TTC549 (cell line): ENCODE data around the gene RAP1GAP2.
"Not testable (repeated sequence)": the region's sequence is repeated elsewhere in the genome, so short reads cannot be mapped to it uniquely, and the experiment has no call there.

ENCODE experiments used
- FAIRE-seq: peaks from 2 replicates; lab custom pipeline; 2012; peaks lifted over from hg19 to GRCh38; lab: Jason Lieb, UNC

RAP1GAP2 gene

DNA sequence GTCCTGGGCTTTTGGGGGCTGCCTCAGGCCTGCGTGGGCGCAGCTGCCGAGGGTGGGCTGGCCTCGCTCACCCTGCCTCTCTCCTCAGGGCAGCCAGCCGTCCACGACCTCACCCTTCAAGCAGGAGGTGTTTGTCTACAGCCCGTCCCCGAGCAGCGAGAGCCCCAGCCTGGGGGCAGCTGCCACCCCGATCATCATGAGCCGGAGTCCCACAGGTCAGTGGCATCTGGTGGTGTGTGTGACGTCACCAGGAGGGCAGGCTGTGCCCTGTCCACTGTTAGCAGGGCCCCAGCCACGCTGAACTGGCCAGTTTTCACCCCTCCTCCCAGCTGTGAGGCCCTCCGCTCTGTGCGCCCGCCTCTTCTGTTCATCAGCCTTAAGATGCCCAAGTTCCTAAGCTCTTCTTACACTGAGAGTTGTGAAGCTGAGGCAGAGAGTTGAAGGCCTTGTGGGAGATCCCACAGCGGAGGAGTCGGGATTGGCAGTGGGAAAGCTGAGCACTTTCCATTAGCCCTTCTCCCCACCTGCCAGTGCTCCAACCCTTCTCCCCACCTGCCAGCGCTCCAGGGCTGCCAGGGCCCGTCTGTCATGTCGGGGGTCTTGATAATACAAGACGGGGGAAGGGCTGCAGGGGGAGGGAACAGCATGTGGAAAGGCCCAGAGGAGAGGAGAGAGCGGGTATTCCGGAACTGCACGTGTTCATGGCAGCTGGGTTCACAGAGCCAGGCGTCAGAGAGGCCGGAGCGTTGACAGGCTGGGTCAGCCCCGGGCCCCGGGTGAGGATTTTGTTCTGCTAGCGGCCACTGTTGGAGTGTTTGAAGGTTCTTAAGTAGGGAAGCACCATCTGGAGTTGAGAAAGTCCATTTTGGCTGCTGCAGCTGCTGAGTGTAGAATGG, 230.9 kb downstream of the RAP1GAP2 start:
- no peak for FAIRE-seq

DNA sequence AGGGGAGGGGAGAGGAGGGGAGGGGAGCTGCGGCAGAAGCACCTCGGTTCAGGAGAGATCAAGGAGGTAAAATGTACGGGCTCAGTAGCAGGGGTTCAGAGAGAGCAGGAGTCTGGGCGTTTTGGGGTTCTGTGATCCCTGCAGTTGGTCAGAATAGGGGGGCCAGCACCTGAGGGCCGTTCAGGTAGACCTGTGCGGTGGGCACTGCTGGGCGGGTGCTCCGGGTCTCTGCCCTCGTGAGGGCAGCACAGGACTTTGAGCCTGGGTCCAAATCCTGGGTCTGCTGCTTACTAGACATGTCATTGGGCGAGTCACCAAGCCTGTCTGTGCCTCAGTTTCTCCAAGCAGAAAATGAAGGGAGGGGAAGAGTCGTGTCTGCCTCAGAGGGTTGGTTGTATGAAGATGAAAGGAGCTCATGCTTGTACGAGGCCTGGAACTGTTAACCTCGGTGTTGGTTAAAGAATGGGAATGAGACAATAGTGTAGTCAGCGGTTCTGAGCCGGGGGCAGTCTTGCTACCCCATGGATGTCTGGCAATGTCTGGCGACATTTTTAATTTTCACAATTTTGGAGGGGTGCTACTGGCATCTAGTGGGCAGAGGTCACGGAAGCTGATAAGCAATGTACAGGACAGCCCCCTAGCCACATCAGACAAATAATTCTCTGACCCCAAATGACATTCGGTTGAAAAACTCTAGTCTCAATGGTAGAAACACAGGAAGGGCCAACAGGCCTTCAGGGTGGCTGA, 231.7 kb downstream of the RAP1GAP2 start:
- no peak for FAIRE-seq

DNA sequence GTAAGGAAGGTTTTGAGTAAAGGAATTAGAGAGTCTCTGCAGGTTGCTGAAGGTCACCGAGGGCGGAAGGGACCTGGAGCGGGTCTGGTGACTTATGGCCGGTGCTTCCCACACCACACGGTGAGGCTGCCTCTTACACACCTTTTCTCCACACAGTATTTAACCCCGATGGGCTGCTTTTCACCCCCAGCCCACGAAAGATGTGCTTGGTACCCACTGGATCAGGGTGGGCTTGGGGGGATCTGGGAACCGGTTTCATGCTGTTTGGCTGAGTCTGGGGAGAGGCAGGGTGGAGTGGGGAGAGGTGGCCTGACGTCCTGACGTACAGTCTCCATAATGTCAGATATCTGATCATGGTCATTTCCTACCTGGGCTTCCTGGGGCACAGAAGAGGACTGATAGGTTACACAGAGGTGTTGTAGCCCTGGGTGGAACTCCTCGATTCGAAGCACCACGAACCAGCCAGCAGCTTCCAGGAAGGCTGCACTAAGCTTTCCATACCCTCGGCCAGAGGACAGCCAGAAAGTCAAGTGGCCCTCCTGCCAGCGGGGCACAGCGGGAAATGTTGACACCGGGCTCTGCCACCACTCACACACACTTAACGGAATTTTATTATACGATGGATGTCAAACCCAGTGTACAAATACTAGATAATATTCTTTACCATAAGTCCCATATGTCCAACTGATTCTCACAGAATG, 233.1 kb downstream of the RAP1GAP2 start:
- no peak for FAIRE-seq

DNA sequence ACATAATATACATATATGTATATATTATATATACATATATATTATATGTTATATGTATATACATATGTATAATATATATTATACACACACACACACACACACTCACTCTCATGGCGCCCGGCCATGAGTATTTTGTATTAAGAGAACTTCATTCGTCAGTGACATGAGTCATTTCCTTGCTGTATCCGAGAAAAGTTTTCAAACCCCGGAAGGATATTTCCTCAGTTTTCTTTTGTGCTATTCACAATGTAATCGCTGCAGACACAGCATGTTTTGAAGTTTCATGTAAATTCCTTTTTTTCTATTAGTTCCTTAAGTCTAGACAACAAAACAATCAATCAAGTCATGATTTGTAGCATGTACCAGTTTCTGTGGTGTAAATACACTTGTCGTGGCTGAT, 233.9 kb downstream of the RAP1GAP2 start:
- no peak for FAIRE-seq

DNA sequence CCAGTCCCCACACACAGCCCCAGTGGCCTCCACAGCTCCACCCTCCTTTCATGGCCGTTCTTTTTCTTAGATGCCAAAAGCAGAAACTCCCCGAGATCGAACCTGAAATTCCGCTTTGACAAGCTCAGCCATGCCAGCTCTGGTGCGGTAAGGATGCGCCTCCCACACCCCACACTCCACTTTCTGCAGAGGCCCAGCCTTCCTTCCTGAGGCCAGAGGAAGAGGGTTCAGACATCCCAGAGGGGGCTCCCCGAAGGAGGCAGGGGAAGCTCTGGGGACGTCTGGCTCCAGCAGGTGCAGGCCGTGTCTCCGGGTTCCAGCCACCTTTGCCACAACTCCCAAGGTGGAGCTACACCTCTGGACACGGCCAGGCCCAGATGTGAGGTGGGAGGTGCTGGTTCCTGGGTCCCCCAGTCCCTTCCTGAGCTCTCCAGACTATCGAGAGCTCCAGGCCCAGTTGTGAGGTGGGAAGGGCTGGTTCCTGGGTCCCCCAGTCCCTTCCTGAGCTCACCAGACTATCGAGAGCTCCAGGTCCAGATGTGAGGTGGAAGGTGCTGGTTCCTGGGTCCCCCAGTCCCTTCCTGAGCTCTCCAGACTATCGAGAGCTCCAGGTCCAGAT, 234.7 kb downstream of the RAP1GAP2 start:
- FAIRE-seq, result not testable (repeated sequence)

DNA sequence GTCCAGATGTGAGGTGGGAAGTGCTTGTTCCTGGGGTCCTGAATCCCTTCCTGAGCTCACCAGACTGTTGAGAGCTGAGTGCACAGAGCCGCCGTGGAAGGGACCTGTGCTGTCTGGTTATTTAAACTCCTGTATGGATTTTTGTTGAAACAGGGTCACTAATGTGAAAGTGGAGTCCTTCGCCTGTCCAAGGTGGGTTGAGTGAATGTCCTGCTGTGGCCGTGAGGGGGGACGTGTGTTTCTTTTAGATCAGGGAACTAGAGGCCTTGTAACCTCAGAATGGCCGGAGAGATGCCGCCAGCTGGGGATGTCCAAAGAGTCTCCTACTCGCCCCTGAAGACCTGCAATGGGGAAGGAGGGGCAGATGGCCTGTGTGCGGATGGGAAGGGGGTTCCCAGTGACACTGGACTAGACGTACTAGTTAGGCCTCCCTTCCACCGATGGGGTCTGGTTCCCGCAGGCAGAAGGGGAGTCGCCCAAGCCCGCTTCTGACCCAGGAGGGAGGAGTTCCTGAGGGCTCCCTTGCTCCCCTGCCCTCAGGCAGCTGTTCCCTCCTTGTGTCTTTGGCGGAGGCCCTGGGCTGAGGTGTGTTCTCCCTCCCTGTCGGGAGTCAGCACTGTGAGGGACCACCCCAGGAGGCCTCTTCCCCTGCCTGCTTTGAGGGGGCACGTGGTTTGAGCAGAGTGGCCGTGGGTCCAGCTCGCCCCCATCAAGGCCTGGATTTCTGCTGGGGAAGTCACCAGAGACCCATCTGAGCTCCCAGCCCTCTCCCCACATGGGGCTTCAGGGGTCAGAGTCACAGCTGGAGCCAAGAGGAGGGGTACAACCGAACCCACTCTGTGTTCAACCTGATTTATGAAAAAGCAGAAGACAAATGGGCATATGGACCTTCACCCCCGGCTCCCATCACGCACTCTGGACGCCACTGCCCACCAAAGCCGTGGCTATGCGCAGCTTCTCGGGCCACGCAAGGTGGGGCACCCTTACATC, 236.3 kb downstream of the RAP1GAP2 start:
- FAIRE-seq, result no peak

DNA sequence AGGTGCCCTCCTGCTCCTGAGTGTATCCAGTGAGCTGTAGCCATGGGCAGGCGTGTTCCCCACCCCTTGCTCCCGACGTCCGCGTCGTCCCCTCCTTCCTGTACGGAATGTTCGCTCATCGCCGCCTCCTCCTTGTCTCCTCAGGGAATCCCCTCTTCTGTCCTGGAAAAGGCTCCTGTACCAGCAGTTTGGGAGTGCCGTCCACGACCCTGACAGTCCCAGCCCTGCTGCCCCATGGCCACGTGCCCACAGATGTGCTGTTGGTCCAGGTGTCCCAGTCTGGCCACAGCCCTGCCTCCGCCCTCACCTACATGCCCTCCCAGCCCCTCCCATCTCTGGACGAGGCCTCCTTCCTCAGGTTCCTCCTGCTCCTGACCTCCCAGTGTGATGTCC, 237.0 kb downstream of the RAP1GAP2 start:
- FAIRE-seq, result no peak

DNA sequence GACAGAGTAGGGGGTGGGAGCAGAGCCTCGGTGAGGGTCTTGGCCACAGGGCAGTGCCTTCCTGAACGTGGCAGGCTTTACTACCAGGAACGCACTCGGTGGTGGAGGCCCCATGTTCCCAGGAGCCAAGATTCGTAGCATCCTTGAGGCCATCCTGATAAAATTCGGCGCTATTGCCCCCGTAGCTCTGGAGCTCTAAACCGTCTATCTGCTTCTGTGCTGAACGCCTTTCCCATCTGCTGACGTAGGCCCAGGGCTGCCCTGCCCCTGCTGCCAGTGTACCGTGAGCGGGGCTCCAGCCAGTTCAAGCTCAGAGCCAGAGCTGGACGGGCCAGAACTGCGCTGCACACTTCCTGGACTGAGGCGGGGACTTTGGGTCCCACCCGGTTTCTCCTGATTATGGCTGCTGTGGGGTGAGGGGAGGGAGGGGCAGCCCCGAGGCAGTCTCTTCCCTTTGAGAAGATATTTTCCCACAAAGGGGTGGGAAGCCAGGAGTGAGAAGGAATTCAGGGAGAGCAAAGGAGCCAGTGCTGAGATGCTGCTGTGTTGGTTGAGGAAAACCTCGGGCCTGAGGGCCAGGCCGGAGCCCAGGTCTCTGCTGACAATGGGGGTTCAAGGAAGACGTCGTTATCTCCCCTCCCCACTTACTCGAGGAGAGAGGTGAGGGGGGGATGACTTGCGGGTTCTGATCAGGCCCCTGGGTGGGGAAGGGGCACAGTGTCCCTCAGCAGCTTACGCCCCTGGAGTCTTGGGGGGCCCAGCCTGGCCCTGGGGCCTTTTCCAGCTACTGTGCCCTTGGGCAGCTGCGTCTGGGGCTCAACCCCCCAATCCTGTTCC, 237.7 kb downstream of the RAP1GAP2 start:
- FAIRE-seq, result no peak

DNA sequence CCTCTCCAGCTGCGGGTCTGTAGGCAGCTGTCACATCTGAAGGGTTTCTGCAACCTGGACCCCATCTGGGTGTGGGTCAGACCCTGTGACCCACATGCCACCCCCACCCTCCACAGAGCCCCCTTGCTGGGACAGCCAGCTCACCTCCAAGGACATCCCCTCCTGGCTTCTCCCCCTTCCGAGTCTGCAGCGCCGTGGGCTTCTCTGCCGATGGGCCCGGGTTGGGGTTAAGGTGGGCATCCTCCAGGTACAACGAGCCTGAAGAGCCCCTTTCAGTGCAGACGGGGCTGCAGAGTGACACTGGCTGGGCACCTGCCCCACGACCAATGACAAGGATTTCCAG, 238.3 kb downstream of the RAP1GAP2 start:
- FAIRE-seq, result no peak

DNA sequence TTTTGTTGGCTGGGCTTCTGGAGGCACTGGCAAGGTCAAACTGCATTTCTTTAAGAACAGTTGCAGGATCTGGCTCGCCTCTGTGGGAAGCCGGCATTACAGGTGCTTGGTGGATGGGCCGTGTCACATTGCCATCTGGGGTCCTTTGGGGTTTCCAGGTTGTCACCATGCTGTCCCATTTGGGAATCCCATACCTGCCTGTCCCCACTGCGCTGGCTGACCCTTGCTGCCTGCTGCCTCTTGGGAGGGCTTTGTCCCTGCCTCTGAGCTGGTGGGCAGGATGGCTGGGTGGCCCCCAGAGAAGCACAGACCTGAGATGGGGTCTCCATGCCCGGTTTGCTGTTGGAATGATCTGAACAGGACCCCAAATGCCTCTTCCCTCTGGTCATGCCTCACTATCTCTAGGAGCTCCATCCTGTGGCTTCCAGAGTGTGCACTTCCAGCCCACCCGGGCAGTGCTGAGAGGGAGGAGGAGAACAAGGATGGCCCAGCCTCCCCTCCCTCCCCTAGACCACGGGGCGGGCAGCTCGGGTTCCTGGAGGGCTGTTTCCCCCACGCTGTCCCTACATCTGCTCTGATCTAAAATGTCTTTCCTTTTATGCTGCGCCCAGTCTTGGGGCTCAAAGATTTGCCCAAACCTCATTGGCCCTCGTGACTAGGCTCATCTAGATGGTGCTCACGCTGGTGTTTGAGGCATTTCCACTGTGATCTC, 239.2 kb downstream of the RAP1GAP2 start:
- no peak for FAIRE-seq

DNA sequence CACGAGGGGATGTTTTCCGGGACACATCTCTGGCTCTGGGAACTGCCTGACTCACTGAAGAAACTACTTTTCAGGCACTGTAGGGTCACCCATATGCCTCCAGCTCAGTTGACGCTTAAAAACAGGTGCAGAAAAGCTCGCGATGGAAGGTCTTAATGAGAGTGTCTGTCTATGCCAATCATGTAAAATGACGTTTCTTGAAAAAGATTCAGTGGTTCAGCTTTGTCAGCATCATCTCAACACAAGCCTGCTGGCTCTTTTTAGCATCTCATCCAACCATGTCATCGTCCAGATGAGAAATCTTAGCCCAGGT, 239.7 kb downstream of the RAP1GAP2 start:
- no peak for FAIRE-seq

DNA sequence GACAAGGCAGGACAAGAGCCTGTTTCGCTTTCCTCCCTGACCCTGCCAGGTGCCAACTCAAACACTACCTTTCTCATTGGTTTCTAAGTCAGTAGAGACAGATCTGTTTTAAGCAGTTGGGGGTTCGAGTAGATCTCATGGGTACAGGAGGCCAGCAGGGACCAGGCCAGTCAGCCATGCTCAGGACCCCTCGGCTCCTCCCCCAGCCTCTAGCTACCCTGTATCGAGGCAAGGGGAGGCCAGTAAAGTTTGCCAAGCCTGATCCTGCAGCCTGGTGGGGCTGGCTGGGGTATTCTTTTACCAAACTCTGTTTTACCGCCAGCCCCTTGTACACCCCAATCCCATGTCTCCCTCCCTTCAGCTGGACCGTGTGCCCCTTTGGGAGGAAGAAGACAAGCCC, 240.6 kb downstream of the RAP1GAP2 start:
- FAIRE-seq, result no peak

DNA sequence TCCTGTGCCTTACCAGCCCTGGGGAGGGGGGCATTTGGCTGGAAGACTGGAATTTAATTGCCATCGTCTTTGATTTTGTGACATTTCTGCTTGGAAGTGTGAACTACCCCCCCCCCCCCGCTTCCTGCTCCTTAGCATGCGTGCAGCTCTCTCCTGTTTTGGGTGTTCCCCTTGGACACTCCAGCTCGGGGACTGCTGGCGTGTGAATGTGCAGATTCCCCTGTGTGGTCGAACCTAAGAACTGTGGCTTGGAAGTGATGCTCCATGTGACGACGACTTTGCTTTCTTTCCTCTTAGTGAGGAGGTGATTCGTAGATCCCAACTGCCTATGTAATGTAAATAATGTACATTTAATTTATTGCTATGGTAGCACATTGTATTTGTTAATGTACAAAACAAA, 241.0 kb downstream of the RAP1GAP2 start:
- FAIRE-seq, result no peak

DNA sequence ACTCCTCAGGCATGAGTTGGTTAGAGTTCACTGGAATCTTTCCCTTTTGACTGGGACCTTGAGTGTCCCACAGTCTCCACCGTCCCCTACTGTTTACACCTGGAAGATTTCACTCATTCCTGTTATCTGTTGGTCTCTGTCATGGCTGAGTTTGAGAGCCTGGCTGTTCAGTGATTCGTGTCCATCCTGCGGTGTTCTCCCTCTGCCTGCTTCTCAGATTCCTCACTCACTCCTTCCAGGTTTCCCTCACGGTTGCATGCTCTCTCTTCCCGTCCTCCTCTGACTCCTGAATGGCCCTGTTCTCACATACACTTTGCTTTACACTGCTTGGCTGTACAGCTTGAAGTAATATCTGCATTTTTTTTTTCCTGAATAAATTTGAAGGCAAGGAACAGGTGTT, 242.7 kb downstream of the RAP1GAP2 start:
- no peak for FAIRE-seq

DNA sequence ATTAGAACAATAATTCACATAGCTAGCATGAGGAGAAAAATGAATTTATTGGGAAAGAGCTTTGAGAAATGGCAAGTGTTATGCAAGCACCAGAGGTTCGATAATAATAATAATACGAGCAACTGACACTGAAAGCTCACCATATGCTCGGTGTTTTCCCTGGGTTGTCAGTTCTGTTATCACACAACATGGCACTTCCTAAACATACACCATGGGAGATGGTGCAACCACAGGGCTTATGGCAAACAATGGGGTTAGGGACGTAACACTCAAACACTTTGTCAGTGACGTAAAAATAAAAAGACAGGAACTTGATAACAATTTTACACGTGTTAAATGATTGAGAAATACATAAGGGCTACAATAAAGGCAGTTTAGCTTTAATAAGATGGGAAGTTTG, 243.5 kb downstream of the RAP1GAP2 start:
- no peak for FAIRE-seq

DNA sequence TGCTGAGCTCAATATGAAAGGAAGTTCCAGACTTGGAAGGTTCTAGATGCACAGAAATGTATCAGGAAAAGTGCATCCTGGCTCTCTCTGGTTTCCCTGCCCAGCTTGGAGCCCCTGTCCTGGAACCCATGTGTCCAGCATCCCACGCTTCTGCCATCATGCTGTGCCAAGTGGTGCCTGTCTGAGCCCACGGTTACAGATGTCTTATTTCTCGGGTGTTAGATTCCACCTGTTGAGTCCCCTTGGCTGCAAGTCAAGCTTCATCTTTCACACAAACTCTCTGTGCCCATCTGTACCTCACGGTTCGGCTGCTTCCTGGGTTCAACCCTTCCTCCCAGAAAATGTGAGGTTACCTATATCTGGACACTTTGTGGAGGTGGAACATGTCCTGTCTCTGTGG, 244.6 kb downstream of the RAP1GAP2 start:
- no peak for FAIRE-seq

DNA sequence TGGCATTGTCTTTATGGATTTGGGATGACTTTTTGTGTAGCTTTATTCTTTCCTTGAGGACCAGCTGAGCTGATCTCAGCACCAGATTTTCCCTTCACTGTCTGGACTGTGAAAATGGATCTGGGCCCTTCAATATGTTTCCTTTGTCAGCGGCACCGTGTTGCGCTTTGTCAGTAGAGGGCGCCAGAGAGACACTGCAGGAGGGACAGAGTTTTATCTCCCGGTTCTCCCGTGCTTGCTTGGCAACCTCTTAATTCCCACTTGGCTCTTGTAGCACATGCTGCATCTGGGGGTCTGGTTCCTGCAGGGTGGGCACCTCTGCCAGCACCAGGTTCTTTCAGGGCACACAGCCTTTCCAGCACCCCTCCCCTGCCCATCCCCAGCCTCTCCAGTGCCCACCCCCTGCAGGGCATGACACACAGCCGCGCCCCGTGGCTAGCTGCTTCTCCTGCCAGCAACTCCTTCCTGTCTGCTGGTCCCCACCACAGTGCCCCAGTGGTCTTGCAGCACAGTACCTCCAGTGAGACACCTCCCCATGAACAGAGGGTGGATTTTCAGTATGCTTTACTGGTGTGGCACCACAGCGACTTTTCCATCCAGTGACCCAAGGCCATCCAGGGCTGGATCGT, 247.6 kb downstream of the RAP1GAP2 start:
- FAIRE-seq, result no peak

DNA sequence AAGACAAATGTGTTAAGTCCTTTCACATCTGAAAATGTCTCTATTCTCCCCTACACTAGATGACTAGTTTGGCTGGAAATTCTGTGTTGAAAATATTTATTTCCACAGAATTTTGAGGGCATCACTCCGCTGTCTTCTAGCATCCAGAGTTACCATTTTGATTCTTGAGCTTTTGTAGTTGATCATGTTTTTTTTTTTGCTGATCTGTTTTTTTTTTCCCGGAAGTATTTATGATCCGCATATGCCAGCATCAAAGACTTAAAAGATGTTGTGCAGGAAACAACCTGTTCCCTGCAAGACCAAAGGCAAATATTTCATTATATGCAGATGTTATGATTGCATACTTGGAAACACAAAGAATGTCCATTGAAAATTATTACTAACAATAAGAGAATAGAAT, 250.5 kb downstream of the RAP1GAP2 start:
- FAIRE-seq, result no peak

DNA sequence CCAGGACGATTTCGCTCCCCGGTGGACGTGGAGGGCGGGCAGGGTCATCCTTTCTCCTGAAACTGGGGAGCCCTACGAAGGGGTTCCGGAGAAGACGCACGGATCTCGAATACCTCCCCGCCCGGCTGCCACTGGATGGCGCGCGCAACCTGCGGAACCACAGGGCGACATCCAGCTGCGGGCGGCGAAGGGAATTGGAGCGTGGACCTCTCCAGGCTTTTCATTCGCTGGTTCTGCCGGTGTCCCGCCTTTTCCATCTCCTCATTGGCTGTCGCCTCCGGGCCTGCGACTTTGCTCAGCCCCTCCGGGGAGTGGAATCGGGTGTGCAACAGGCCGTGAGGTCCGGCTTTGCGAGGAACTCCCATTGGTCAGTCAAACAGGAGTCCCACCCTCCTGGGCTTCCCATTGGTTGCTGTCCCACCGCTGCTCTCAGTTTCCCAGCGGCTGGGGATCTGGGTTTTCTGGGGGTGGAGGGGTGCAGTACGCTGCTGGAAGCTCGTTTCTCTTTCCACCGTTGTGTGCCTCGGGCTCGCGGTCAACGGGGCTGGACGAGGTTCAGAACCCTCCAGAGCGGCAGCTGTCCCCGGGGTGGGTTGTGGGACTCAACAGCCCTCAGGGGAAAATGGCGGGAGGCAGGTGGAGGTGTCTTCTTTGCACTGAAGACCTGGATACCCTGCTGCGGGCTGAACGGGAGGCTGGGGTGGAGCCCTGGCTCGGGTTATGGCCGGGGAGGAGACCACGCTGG, 252.7 kb downstream of the RAP1GAP2 start:
- peak; percentile 91 for FAIRE-seq
